SK-N-MC (cell line): Measurements from ENCODE around the gene LRP1B.

Experiments used
- EZH2 ChIP-seq: fragments of 200-600 bp; sonication (generic); IDR thresholded peaks from one replicate; pipeline ENCODE4 v1.6.1; 2017; ENCODE audit warnings: antibody characterized with exemption
- FOXP2 ChIP-seq: optimal IDR thresholded peaks from 2 replicates; pipeline ENCODE3; 2011; ENCODE audit warnings: mild to moderate bottlenecking, moderate library complexity; ENCODE audit not compliant: insufficient read depth; ENCODE audit errors: extremely low read length, control extremely low read depth
- POLR2AphosphoS5 ChIP-seq: IDR thresholded peaks from 2 replicates; pipeline ENCODE4 v1.6.1; 2012; ENCODE audit warnings: mild to moderate bottlenecking, low read depth, low read length, borderline replicate concordance

DNA sequence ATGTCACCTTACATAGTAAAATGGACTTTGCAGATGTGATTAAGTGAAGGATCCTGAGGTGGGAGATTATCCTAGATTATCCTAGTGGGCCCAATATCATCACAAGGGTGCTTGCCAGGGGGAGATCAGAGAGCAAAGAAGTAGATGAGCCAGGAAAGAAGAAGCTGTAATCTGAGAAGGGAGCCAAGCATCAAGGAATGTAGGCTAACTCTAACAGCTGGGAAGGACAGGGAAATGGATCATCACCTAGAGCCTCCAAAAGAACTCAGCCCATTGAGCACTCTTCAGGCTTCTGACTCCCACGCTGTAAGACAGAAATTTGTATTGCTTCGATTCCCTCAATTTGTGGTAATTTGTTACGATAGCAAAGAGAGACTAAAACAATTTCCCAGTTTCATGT, 309.9 kb downstream of the LRP1B start:
- TF ChIP-seq EZH2 (no peak), POLR2AphosphoS5 (no peak), FOXP2 (no peak)
